A549 (cell line): ENCODE data around the gene NGRN. TPM values are rescaled to one million over a fixed set of nuclear protein-coding genes. Genes with fewer than 3 reads are reported as not detected.

Experiments used
- ATAC-seq, 2 experiments: fragments of 200-7000 bp in 1 of 2; fragments of >200 bp in 1 of 2; cut with Nextera tagmentation in 1 of 2; cut with Tn5 transposase in 1 of 2; 3 replicates each; pipeline versions ENCODE4 v1.8.0 to v1.9.1; 2018 to 2020; ENCODE audit warnings: mild to moderate bottlenecking in 1 of 2, moderate library complexity in 1 of 2
- CTCF ChIA-PET: fragments of 300-600 bp; sonication (Branson Sonifier 250); formaldehyde crosslinking; extraction: SDS; loops from one replicate; lab custom pipeline; 2021; ENCODE audit warnings: antibody characterized with exemption, inconsistent platforms; lab: Yijun Ruan, JAX
- POLR2A ChIA-PET: fragments of 350-600 bp; formaldehyde crosslinking; extraction: SDS; loops from one replicate; lab custom pipeline; 2021; ENCODE audit warnings: antibody characterized with exemption, inconsistent platforms; lab: Yijun Ruan, JAX
- DNase-seq, 2 experiments: peaks; one replicate each; pipeline versions ENCODE4 v3.0.0 to v3.0.0-alpha.2; 2011 to 2016; ENCODE audit warnings: low read depth in 1 of 2, low spot score in 1 of 2
- FAIRE-seq: peaks from 2 replicates; lab custom pipeline; 2011; peaks lifted over from hg19 to GRCh38; lab: Jason Lieb, UNC
- H3K27ac ChIP-seq, 2 experiments: fragments of >200 bp; sonication (Bioruptor Twin); formaldehyde crosslinking; 3 replicates each; pipeline ENCODE4 v1.5.1; 2016 to 2017
- H3K4me1 ChIP-seq: fragments of >200 bp; sonication (Bioruptor Twin); formaldehyde crosslinking; 3 replicates; pipeline ENCODE4 v1.6.1; 2016
- H3K4me2 ChIP-seq: fragments of >200 bp; sonication (Bioruptor Twin); formaldehyde crosslinking; 3 replicates; pipeline ENCODE4 v1.6.1; 2016
- H3K4me3 ChIP-seq: fragments of >200 bp; sonication (Bioruptor Twin); formaldehyde crosslinking; 3 replicates; pipeline ENCODE4 v1.5.1; 2016
- H3K9me3 ChIP-seq: fragments of >200 bp; sonication (Bioruptor Twin); formaldehyde crosslinking; 3 replicates; pipeline ENCODE4 v1.6.1; 2016
- ATOH8 ChIP-seq: fragments of 250-450 bp; sonication (Bioruptor Pico); IDR thresholded peaks from 2 replicates; pipeline ENCODE4 v1.5.0; 2020; ENCODE audit warnings: low read depth, mild to moderate bottlenecking, moderate library complexity
- CHD4 ChIP-seq: fragments of 200-600 bp; sonication (generic); IDR thresholded peaks from 2 replicates; pipeline ENCODE4 v1.6.1; 2016; ENCODE audit warnings: antibody characterized with exemption, mild to moderate bottlenecking, borderline replicate concordance
- E2F6 ChIP-seq: IDR thresholded peaks from 2 replicates; pipeline ENCODE4 v1.6.1; 2012; ENCODE audit warnings: low read depth, borderline replicate concordance
- EHMT2 ChIP-seq: fragments of 200-600 bp; sonication (generic); IDR thresholded peaks from 2 replicates; pipeline ENCODE4 v1.6.1; 2016; ENCODE audit warnings: antibody characterized with exemption, low read depth, mild to moderate bottlenecking, moderate library complexity
- FOSB ChIP-seq: fragments of 250-450 bp; sonication (Bioruptor Pico); IDR thresholded peaks from 2 replicates; pipeline ENCODE4 v1.5.0; 2020; ENCODE audit warnings: mild to moderate bottlenecking, moderate library complexity
- FOXS1 ChIP-seq: fragments of 250-450 bp; sonication (Bioruptor Pico); IDR thresholded peaks from 2 replicates; pipeline ENCODE4 v1.5.0; 2020; ENCODE audit warnings: mild to moderate bottlenecking, moderate library complexity
- HDAC2 ChIP-seq: fragments of 200-600 bp; sonication (generic); IDR thresholded peaks from 2 replicates; pipeline ENCODE4 v1.6.1; 2016
- HEYL ChIP-seq: fragments of 250-450 bp; sonication (Bioruptor Pico); IDR thresholded peaks from 2 replicates; pipeline ENCODE4 v1.8.0; 2021; ENCODE audit warnings: mild to moderate bottlenecking, moderate library complexity
- HOXA7 ChIP-seq: fragments of 250-450 bp; sonication (Bioruptor Pico); IDR thresholded peaks from 2 replicates; pipeline ENCODE4 v1.5.0; 2020; ENCODE audit warnings: mild to moderate bottlenecking, moderate library complexity
- HOXB13 ChIP-seq: fragments of 250-450 bp; sonication (Bioruptor Pico); IDR thresholded peaks from 2 replicates; pipeline ENCODE4 v1.5.0; 2020; ENCODE audit warnings: low read depth, mild to moderate bottlenecking, moderate library complexity
- JUN ChIP-seq, 2 experiments: fragments of >200 bp; sonication (Bioruptor Twin); formaldehyde crosslinking; IDR thresholded peaks; 2 replicates in 1 of 2; 3 replicates in 1 of 2; pipeline ENCODE4 v1.6.1; 2016 to 2017
- KDM5A ChIP-seq: fragments of 200-600 bp; sonication (generic); IDR thresholded peaks from 2 replicates; pipeline ENCODE4 v1.6.1; 2016; ENCODE audit warnings: antibody characterized with exemption, mild to moderate bottlenecking
- MAZ ChIP-seq: fragments of 150-350 bp; IDR thresholded peaks from 2 replicates; pipeline ENCODE4 v1.6.1; 2014; ENCODE audit warnings: antibody characterized with exemption, low read depth, low read length, borderline replicate concordance
- PHF8 ChIP-seq: fragments of 200-600 bp; sonication (generic); IDR thresholded peaks from 2 replicates; pipeline ENCODE4 v1.6.1; 2016; ENCODE audit warnings: low read depth, mild to moderate bottlenecking, antibody characterized with exemption, moderate library complexity, borderline replicate concordance
- POLR2A ChIP-seq: IDR thresholded peaks from 2 replicates; pipeline ENCODE4 v1.6.1; 2012; ENCODE audit warnings: mild to moderate bottlenecking, low read length
- POLR2AphosphoS2 ChIP-seq: conservative IDR thresholded peaks from 2 replicates; pipeline ENCODE4 v1.6.1; 2012; ENCODE audit warnings: low read length, improper control_type of control experiment, inconsistent platforms
- RCOR1 ChIP-seq: fragments of 150-350 bp; IDR thresholded peaks from 2 replicates; pipeline ENCODE4 v1.6.1; 2014; ENCODE audit warnings: antibody characterized with exemption, low read length, low read depth
- REST ChIP-seq: fragments of 200-600 bp; sonication (generic); IDR thresholded peaks from 2 replicates; pipeline ENCODE4 v1.6.1; 2016; ENCODE audit warnings: antibody characterized with exemption, mild to moderate bottlenecking, moderate library complexity
- RNF2 ChIP-seq: fragments of 200-600 bp; sonication (generic); IDR thresholded peaks from 2 replicates; pipeline ENCODE4 v1.6.1; 2016; ENCODE audit warnings: low read depth, mild to moderate bottlenecking, antibody characterized with exemption, moderate library complexity, borderline replicate concordance
- SMC3 ChIP-seq: fragments of >200 bp; sonication (Bioruptor Twin); formaldehyde crosslinking; IDR thresholded peaks from 3 replicates; pipeline ENCODE4 v1.6.1; 2018; ENCODE audit warnings: inconsistent platforms
- TFCP2L1 ChIP-seq: fragments of 250-450 bp; sonication (Bioruptor Pico); IDR thresholded peaks from 2 replicates; pipeline ENCODE4 v1.5.0; 2021; ENCODE audit warnings: mild to moderate bottlenecking
- ZFP36 ChIP-seq: fragments of 450-650 bp; IDR thresholded peaks from 2 replicates; pipeline ENCODE4 v1.6.1; 2014; ENCODE audit warnings: borderline replicate concordance; ENCODE audit not compliant: partially characterized antibody
- ZNF302 ChIP-seq: fragments of 250-450 bp; sonication (Bioruptor Pico); IDR thresholded peaks from 2 replicates; pipeline ENCODE4 v1.9.0; 2021; ENCODE audit warnings: inconsistent platforms, mild to moderate bottlenecking, moderate library complexity
- ZSCAN20 ChIP-seq: fragments of 250-450 bp; sonication (Bioruptor Pico); IDR thresholded peaks from 2 replicates; pipeline ENCODE4 v1.8.0; 2022; ENCODE audit warnings: mild to moderate bottlenecking, moderate library complexity
- WGBS: methylation state at CpG from one replicate; pipeline ENCODE4 v1.1.6; 2017; ENCODE audit errors: missing lambda C conversion rate; 5-methylcytosine and 5-hydroxymethylcytosine counted together
- polyA plus RNA-seq, 4 experiments: library from polyadenylated mRNA; depleted of rRNA in 3 of 4; stranded (reverse); fragments of >200 nt; fragmentation: RNase III in 1 of 4; extraction: RNeasy Plus Mini Kit Qiagen cat#74134 plus additional on column Dnase treatment in 1 of 4; gene quantifications; 2 replicates in 3 of 4; 3 replicates in 1 of 4; pipeline ENCODE4 v1.2.3, GENCODE V29; 2011 to 2017
- TF ChIP-seq, protein P1 (sequence below): fragments of 450-650 bp; IDR thresholded peaks from 2 replicates; pipeline ENCODE4 v1.6.1; 2014; ENCODE audit warnings: antibody characterized with exemption
- TF ChIP-seq, protein P2 (sequence below): fragments of 150-350 bp; IDR thresholded peaks from 2 replicates; pipeline ENCODE4 v1.6.1; 2014; ENCODE audit warnings: low read depth, mild to moderate bottlenecking, low read length
- TF ChIP-seq, protein P3 (sequence below): fragments of >200 bp; sonication (Bioruptor Twin); formaldehyde crosslinking; IDR thresholded peaks from 2 replicates; pipeline ENCODE4 v1.6.1; 2016

NGRN gene
- polyA plus RNA-seq, 2 of the 4 experiments (the other 2 are of a cell fraction), result 83.2 to 159 TPM

GRCh38 chr15:90261811-90262210 lies 3.7 kb upstream of the NGRN start:
- DNase-seq, result no peak
- ChIA-PET POLR2A (interaction anchor here (1.3 to 2.1 kb wide), 3 partner anchors 11 to 28 kb away, joined by 3 to 11 read pairs (median 9); partner anchors contain the start of genes CIB1, GDPGP1 and TTLL13), CTCF (interaction anchor here (0.6 to 2.7 kb wide), 10 partner anchors 9 to 432 kb away, joined by 3 to 14 read pairs (median 5); partner anchors contain the start of gene TTLL13)
- H3K4me1 ChIP-seq, result peaks cover 11% of the 10 kb centered on the region
- no peak for FAIRE-seq
- no peak overlapping the region for H3K4me3 ChIP-seq
- H3K9me3 ChIP-seq, result no peaks in the 10 kb centered on the region
- ATAC-seq, result no peak
- H3K4me2 ChIP-seq, result no peak overlapping the region
- WGBS, result 77% methylated on average over 5 of the region's 5 CpGs
- no peak for TF ChIP-seq ZSCAN20
- no peak for TF ChIP-seq MAZ
- no peak for TF ChIP-seq ATOH8
- no peak for TF ChIP-seq KDM5A
- TF ChIP-seq HEYL (CRISPR knock-in tag), result no peak
- no peak for TF ChIP-seq E2F6
- TF ChIP-seq, protein P1, sequence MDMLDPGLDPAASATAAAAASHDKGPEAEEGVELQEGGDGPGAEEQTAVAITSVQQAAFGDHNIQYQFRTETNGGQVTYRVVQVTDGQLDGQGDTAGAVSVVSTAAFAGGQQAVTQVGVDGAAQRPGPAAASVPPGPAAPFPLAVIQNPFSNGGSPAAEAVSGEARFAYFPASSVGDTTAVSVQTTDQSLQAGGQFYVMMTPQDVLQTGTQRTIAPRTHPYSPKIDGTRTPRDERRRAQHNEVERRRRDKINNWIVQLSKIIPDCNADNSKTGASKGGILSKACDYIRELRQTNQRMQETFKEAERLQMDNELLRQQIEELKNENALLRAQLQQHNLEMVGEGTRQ, result no peak
- no peak for TF ChIP-seq HDAC2
- TF ChIP-seq JUN (IDR thresholded peaks at IDR 0.05), result no peak
- no peak for TF ChIP-seq POLR2AphosphoS2
- TF ChIP-seq TFCP2L1 (CRISPR knock-in tag), result no peak
- TF ChIP-seq, protein P2, sequence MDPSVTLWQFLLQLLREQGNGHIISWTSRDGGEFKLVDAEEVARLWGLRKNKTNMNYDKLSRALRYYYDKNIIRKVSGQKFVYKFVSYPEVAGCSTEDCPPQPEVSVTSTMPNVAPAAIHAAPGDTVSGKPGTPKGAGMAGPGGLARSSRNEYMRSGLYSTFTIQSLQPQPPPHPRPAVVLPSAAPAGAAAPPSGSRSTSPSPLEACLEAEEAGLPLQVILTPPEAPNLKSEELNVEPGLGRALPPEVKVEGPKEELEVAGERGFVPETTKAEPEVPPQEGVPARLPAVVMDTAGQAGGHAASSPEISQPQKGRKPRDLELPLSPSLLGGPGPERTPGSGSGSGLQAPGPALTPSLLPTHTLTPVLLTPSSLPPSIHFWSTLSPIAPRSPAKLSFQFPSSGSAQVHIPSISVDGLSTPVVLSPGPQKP, result no peak
- TF ChIP-seq, protein P3, sequence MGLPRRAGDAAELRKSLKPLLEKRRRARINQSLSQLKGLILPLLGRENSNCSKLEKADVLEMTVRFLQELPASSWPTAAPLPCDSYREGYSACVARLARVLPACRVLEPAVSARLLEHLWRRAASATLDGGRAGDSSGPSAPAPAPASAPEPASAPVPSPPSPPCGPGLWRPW, result no peak
- no peak for TF ChIP-seq ZFP36
- no peak for TF ChIP-seq HOXA7 (CRISPR knock-in tag)
- no peak for TF ChIP-seq HOXB13 (CRISPR knock-in tag)
- TF ChIP-seq RNF2, result no peak
- TF ChIP-seq PHF8, result no peak
- no peak for TF ChIP-seq SMC3
- TF ChIP-seq FOXS1 (CRISPR knock-in tag), result no peak
- peak overlapping the region in 1 of 2 experiments; percentile 22; a peak in 3 of 6 replicates for H3K27ac ChIP-seq

DNA sequence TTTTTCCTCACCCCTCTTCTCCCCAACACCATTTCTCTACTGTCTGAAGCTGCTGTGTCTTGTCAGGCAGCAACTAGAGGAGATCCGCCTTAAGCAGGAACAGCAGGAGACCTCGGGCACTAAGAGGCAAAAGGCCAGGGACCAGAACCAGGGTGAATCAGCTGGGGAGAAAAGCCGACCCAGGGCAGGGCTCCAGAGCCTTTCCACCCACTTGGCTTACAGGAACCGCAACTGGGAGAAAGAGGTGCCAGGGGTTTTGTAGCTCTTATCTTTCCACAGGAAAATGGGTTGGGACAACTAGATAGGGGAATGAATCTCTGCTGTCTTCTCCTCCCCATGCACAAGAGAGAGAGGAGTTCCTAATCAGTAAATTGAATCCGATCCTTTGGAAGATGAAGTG lies 3.0 kb upstream of the NGRN start:
- Histone ChIP-seq H3K4me1 (peaks cover 17% of the 10 kb centered on the region), H3K4me3 (no peak overlapping the region), H3K9me3 (no peaks in the 10 kb centered on the region), H3K4me2 (no peak overlapping the region), H3K27ac (peak overlapping the region in 1 of 2 experiments; percentile 22; a peak in 2 of 6 replicates)
- WGBS, result 80% methylated on average over 5 of the region's 5 CpGs
- ChIA-PET POLR2A (interaction anchor here (1.3 to 2.1 kb wide), 3 partner anchors 11 to 29 kb away, joined by 3 to 11 read pairs (median 9); partner anchors contain the start of genes CIB1, GDPGP1 and TTLL13), CTCF (interaction anchor here (0.8 to 2.7 kb wide), 9 partner anchors 8 to 119 kb away, joined by 3 to 14 read pairs (median 5); partner anchors contain the start of gene TTLL13)
- ATAC-seq, result no peak
- no peak for FAIRE-seq
- TF ChIP-seq EHMT2 (no peak), PHF8 (no peak), POLR2A (no peak), HOXA7 (CRISPR knock-in tag) (no peak), ZNF302 (CRISPR knock-in tag) (no peak), HEYL (CRISPR knock-in tag) (no peak), FOSB (no peak), RCOR1 (no peak), CHD4 (no peak), RNF2 (no peak), REST (no peak)
- no peak for DNase-seq
